HG03378 (cell line): ENCODE results near the gene IL21R.
A peak's percentile ranks its signal among the peaks of the same experiment; 100 is the strongest.
"Not testable (repeated sequence)": the region's sequence is repeated elsewhere in the genome, so short reads cannot be mapped to it uniquely, and the experiment has no call there.

Experiments used
- ATAC-seq: cut with Tn5 transposase; IDR thresholded peaks from one replicate; pipeline ENCODE4 v1.9.1; 2021; ENCODE audit warnings: mild to moderate bottlenecking, moderate library complexity; ENCODE audit not compliant: unreplicated experiment

Gene IL21R

DNA sequence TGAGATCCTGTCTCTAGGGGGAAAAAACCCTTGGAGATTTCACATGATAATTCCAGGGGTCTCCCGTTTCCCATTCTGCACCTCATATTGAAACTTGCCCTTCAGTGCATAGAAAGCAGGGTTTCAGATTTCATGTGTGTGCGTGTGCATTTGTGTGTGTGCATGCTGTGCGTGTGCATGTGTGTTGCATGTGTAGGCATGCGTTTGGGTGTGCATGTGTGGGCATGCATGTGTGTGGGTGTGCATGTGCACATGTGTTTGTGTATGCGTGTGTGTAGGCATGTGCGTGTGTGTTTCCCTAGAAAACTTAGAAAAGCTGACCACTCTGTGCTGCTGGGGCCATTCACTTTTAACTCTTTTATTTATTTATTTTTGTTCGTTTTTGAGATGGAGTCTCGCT is 40.0 kb downstream of the IL21R start:
- no peak for ATAC-seq

- no peak for ATAC-seq
Measured at GRCh38 chr16:27444015-27444414, 42.0 kb downstream of the IL21R start.

DNA sequence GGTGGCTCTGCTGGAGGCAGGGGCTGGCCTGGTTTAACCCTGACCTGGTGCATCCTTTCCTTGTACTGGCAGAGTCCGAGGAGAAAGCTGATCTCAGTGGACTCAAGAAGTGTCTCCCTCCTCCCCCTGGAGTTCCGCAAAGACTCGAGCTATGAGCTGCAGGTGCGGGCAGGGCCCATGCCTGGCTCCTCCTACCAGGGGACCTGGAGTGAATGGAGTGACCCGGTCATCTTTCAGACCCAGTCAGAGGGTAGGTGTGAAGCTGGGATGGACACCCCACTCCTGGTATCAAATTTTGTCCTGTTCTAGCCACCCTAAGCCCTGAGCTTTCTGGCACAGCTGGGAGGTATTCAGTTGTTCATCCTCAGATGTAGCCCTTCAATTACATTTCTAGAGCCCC is 42.5 kb downstream of the IL21R start:
- ATAC-seq = no peak

- ATAC-seq = no peak
Measured at GRCh38 chr16:27445502-27446175, 43.7 kb downstream of the IL21R start.

GRCh38 chr16:27446721-27447120 is 44.7 kb downstream of the IL21R start:
- ATAC-seq = no peak

GRCh38 chr16:27447301-27447700 is 45.3 kb downstream of the IL21R start:
- no peak for ATAC-seq

GRCh38 chr16:27448532-27449433 is 46.8 kb downstream of the IL21R start:
- no peak for ATAC-seq

DNA sequence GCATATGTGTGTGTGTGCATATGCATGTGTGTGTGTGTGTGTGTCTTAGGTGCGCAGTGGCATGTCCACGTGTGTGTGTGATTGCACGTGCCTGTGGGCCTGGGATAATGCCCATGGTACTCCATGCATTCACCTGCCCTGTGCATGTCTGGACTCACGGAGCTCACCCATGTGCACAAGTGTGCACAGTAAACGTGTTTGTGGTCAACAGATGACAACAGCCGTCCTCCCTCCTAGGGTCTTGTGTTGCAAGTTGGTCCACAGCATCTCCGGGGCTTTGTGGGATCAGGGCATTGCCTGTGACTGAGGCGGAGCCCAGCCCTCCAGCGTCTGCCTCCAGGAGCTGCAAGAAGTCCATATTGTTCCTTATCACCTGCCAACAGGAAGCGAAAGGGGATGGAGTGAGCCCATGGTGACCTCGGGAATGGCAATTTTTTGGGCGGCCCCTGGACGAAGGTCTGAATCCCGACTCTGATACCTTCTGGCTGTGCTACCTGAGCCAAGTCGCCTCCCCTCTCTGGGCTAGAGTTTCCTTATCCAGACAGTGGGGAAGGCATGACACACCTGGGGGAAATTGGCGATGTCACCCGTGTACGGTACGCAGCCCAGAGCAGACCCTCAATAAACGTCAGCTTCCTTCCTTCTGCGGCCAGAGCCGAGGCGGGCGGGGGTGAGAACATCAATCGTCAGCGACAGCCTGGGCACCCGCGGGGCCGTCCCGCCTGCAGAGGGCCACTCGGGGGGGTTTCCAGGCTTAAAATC is 47.6 kb downstream of the IL21R start:
- peak; percentile 51 for ATAC-seq

DNA sequence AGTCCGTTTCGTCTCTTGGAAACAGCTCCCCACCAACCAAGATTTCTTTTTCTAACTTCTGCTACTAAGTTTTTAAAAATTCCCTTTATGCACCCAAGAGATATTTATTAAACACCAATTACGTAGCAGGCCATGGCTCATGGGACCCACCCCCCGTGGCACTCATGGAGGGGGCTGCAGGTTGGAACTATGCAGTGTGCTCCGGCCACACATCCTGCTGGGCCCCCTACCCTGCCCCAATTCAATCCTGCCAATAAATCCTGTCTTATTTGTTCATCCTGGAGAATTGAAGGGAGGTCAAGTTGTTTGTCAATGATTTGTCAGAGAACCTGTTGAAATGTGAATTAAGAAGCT is 48.2 kb downstream of the IL21R start:
- ATAC-seq = peak; percentile 25

DNA sequence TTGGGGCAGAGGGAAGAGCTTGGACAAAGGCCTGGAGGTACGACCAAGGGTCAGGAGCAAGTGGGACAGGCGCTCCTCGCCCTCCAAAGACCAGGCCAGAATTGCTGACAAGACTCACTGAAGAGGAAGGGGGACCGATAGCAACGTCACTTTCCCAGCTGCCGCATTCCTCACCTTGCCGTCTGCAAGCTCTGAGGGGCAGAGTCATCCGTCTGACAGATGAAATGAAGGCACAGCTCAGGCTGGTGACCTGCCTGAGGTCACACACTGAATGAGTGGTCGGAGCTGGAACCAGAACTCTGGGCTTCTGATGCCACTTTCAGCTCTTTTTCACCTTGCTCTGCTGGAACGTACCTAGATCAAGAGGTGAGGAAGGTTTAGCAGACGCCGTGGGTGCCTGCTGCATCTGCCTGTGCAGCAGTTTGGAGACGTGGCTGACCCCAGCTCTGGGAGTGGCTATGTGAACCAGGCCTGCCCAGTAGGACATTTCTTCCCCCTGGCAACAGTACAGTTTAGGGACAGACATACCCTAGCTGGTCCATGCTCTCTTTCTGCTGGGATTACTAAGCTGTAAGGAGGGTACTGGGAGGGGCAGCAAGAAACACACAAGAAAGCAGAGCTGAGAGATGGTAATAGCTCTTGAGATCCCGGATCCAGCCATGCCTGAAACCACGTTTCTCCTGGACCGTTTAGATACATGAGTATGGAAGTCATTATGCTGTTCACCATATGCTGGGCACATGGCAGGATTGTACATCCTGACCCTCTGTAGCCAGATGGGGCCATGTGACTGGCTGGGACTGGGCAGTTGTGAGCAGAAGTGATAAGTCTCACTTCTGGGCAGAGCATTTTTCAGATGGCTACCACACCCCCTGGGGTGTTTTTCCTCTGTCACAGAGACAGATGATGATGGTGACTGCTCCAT is 50.9 kb downstream of the IL21R start:
- ATAC-seq = no peak

DNA sequence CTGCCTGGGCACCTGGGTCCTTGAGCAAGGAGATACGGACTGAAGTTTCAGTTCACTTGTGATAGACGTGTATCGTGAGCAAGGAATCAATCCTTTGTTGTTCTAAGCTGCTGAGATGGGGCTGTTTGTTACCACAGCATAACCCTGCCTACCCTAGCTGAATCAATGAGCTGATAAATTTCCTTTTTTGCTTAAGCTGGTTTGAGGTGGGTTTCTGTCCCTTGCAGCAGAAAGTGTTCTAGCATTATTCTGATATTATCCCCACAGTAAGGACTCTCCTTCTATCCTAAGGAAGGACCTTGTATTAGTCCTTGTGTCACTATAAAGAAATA is 51.5 kb downstream of the IL21R start:
- no peak for ATAC-seq

GRCh38 chr16:27455700-27456099 is 53.7 kb downstream of the IL21R start:
- ATAC-seq = no peak

DNA sequence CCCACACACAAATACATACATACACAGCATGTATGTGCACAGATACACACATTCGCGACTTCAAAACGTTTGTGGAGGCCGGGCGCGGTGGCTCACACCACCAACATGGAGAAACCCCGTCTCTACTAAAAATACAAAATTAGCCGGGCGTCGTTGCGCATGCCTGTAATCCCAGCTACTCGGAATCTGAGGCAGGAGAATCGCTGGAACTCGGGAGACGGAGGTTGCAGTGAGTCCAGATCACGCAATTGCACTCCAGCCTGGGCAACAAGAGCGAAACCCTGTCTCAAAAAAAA is 55.6 kb downstream of the IL21R start:
- not testable (repeated sequence) for ATAC-seq

GRCh38 chr16:27458258-27458657 is 56.3 kb downstream of the IL21R start:
- ATAC-seq = no peak

DNA sequence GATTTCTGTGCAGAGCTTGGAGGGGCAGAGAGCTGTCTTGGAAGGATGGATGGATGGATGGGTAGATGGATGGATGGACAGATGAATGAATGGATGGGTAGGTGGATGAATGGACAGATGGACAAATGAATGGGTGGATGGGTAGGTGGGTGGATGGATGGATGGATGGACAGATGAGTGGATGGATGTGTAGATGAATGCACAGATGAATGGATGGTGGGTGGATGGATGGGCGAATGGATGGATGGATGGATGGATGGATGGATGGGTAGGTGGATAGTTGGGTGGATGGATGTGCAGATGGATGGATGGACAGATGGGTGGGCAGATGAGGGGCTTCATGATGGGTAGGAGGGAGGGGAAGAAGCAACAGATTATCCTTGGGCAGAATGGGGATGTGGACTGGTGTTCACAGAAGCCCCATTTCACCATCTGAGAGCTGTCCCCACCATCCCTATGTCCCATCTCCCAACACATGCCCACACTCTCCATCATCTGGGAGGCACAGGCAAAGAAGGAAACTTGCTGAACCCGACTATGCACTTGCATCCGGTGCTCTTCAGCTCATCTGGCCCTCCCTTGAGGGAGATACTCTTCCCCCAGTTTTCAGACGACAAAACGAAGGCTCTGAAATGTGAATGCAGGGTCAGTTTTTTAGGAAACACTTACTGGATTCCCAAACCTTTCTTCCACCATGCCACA is 57.2 kb downstream of the IL21R start:
- no peak for ATAC-seq

GRCh38 chr16:27460213-27460612 is 58.2 kb downstream of the IL21R start:
- no peak for ATAC-seq

DNA sequence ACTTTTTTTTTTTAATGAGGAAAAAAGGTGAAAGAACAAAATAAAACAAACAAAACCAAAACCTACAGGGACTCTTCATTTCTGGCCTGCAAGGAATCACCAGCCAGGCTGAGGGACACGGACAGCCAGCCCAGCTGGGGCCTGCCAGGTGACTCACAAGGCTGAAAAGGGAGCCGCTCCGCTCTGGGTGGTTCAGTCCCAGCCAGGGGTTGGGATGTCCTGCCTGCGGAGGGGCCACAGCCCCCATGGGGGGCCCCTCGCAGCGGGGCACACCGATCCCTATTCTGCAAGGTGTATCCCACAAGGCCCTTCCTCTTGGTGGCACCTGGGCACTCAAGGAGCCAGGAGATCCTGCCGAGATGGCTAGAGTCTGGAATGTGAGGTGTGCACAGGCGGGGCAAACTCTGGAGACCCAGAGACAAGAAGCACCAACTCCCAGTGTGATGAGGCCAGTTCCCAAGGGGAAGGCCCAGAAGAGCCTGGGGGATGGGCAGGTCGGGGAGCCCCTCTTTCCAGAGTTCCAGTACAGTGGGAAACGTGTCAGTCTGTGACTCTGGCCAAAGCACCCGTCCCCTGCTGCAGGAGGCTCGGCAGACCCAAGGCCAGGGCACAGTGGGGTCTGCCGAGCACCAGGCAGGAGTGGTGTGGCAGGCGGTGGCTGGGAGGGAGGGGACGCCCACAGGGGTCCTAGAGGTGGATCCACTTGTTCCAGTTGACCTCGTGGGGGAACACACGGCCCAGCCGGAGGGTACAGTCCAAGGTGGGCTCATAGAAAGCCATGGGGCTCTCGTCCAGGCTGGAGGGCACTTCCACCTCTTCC is 58.9 kb downstream of the IL21R start:
- ATAC-seq = no peak

DNA sequence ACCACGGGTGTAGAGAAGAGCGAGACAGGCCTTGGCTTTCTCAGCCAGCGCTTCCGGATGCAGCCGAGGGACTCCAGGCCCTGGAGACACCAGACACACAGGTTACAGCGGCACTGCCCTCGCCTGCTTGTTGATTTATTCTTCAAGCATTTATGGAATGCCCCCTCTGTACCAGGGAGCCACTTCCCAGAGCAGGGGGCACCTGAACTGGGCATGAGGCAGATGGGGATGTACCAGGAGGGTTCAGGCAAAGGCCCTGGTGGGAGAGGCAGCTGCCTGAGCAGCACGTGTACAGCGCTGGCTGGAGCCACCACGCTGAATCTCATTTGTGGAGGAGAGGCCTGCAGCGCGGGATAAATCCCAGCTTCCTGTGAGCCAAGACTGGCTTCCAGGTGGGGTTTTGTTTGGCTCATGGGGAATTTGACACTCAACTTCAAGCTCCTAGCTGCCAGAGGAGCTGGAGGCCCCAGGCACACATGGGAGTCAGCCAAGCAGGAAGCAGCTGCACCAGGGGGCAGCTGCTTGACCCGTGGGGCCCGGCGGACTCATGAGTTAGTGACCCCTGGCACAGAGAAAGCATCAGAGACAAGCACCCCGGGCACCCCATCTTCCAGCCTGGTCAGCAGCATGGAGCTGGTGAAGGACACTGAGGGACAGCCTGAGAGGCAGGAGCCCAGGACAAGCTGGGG is 59.7 kb downstream of the IL21R start:
- no peak for ATAC-seq
